ENCODE measurements around the gene CERT1. TPM values are rescaled to one million over a fixed set of nuclear protein-coding genes. Genes with fewer than 3 reads are reported as not detected.

Gene CERT1
- total RNA-seq, 3 donors from 2014 or later, result 41.4 to 63.4 (median 45.0) TPM

DNA sequence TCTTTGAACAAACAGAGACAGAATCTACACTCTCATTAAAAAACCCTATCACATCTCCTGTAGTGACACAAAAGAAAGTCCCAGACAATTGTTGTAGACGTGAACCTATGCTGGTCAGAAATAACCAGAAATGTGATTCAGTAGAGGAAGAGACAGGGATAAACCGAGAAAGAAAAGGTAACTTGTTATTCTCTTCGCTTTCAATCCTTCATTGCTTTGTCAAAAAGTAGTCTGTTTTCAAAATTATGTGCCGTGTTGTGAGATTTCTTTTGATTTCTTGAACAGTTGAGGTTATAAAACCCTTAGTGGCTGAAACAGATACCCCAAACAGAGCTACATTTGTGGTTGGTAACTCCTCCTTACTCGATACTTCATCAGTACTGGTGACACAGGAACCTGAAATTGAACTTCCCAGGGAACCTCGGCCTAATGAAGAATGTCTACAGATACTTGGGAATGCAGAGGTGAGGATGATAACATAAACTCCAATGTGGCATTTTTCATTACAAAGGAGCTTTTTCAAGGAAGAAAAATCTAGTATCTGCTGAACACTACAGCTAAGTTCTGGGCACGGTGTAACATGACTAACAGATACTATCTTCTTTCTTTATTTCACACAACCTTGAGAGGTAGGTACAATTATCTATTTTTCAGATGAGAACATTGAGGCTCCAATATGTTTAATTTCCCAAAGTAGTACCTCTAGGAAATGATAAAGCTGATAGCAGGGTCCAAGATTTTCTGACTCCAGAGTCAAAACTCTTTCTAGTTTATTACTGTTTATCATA is 160.1 kb downstream of the CERT1 start:
- Histone ChIP-seq H3K4me3 (no peak overlapping the region), H3K36me3 (ENCODE audit: low read depth) (peaks cover 18% of the 10 kb centered on the region), H3K4me1 (ENCODE audit: low read depth) (no peaks in the 10 kb centered on the region), H3K9me3 (no peaks in the 10 kb centered on the region)
- TF ChIP-seq, protein P1, sequence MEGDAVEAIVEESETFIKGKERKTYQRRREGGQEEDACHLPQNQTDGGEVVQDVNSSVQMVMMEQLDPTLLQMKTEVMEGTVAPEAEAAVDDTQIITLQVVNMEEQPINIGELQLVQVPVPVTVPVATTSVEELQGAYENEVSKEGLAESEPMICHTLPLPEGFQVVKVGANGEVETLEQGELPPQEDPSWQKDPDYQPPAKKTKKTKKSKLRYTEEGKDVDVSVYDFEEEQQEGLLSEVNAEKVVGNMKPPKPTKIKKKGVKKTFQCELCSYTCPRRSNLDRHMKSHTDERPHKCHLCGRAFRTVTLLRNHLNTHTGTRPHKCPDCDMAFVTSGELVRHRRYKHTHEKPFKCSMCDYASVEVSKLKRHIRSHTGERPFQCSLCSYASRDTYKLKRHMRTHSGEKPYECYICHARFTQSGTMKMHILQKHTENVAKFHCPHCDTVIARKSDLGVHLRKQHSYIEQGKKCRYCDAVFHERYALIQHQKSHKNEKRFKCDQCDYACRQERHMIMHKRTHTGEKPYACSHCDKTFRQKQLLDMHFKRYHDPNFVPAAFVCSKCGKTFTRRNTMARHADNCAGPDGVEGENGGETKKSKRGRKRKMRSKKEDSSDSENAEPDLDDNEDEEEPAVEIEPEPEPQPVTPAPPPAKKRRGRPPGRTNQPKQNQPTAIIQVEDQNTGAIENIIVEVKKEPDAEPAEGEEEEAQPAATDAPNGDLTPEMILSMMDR (IDR thresholded peaks at IDR 0.05), result no peak
- intact Hi-C loops (cut with DNase I, micrococcal nuclease), result no loop called here
- DNase-seq (no peak), ATAC-seq (no peak)

DNA sequence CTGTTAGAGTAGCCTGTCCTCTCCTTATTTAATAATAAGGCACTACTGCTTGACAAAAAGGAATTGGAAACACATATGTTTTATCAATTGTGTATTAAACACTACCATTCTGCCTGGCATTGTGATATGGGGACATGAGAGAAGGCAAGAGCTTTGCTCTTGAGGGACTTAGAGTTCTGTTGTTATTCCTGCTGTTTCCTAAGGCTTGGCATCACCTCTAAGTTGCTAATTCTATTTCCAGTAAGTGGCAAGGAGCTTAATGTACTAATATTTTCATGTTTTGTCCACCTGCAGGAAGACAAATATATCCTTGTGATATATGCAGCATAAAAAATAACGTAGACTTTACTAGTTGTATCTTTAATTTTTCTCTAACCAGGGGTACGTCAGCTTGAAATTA is 161.8 kb downstream of the CERT1 start:
- DNase-seq (no peak), ATAC-seq (no peak)
- intact Hi-C loops (cut with DNase I, micrococcal nuclease), result no loop called here
- no peaks in the 10 kb centered on the region for H3K9me3 ChIP-seq
- TF ChIP-seq, protein P1 (IDR thresholded peaks at IDR 0.05), result no peak
- H3K36me3 ChIP-seq (ENCODE audit: low read depth), result peaks cover 13% of the 10 kb centered on the region
- no peak overlapping the region for H3K4me3 ChIP-seq
- no peaks in the 10 kb centered on the region for H3K4me1 ChIP-seq (ENCODE audit: low read depth)

DNA sequence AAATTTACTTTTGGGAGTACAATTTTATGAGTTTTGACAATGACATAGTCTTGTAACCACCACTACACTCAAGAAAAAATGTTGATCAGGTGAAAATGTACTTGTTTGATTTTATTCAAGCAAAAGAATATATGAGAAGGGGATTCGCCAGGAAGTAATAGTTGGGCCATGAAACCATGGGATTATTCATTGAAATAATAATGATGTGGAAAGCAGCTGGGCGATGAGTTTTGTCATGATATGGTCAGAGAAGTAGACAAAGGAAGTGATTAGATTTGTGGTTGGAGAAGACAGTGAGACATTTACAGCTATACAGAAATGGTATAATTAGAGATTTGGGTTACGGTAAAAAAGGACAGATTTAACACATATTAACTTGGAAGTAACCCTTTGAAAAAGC is 163.2 kb downstream of the CERT1 start:
- DNase-seq, result no peak
- Histone ChIP-seq H3K9me3 (no peaks in the 10 kb centered on the region), H3K4me3 (no peak overlapping the region), H3K36me3 (ENCODE audit: low read depth) (peaks cover 13% of the 10 kb centered on the region), H3K4me1 (ENCODE audit: low read depth) (no peaks in the 10 kb centered on the region)
- intact Hi-C loops (cut with DNase I, micrococcal nuclease), result no loop called here
- ATAC-seq, result no peak
- TF ChIP-seq, protein P1 (IDR thresholded peaks at IDR 0.05), result no peak

DNA sequence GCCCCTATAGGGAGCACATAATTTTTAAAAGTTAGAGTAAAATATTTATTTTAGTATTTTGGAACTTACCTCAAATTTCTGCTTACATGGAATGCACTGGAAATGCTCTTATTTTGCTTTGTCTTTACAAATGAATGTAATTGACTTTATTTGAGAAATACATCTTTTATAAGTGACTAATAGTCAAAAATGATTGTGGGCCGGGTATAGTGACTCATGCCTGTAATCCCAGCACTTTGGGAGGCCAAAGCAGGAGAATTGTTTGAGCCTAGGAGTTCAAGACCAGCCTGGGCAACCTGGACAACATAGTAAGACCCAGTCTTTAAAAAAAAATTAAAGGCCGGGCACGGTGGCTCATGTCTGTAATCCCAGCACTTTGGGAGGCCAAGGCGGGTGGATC is 168.6 kb downstream of the CERT1 start:
- DNase-seq (no peak), ATAC-seq (no peak)
- Histone ChIP-seq H3K4me3 (no peak overlapping the region), H3K36me3 (ENCODE audit: low read depth) (no peaks in the 10 kb centered on the region), H3K4me1 (ENCODE audit: low read depth) (peaks cover 14% of the 10 kb centered on the region), H3K9me3 (no peaks in the 10 kb centered on the region)
- intact Hi-C loops (cut with DNase I, micrococcal nuclease), result no loop called here
- TF ChIP-seq, protein P1 (IDR thresholded peaks at IDR 0.05), result no peak

DNA sequence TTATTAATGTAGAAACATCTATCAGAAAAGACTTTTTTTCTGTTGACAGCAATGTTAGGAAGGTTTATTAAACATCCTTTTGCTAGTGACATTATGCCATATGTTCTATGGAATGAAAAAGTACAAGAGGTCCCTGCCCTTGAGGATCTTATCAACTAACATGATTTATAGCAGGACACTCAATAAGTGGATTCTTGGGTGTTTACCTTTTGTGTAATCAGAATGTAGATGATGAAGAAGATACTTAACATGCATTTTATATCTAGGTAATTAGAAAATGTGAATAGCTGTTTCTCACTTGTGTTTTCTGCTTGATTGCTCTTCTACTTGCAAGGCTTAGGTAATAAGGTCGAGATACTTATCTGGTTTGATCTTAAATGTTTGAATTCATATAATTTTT is 169.5 kb downstream of the CERT1 start:
- ATAC-seq (no peak), DNase-seq (no peak)
- H3K4me1 ChIP-seq (ENCODE audit: low read depth), result peaks cover 15% of the 10 kb centered on the region
- H3K9me3 ChIP-seq, result no peaks in the 10 kb centered on the region
- H3K36me3 ChIP-seq (ENCODE audit: low read depth), result peaks cover under 1% of the 10 kb centered on the region
- TF ChIP-seq, protein P1 (IDR thresholded peaks at IDR 0.05), result no peak
- no peak overlapping the region for H3K4me3 ChIP-seq
- intact Hi-C loops (cut with DNase I, micrococcal nuclease), result no loop called here

All from mucosa of descending colon (tissue), 3 donors.